Smooth muscle cell of trachea (primary cell): ENCODE data around the gene VPREB1. TPM values are rescaled to one million over a fixed set of nuclear protein-coding genes. Genes with fewer than 3 reads are reported as not detected.

Experiments used
- total RNA-seq: library from RNA; depleted of rRNA; stranded (reverse); fragments of >200 nt; gene quantifications from 2 replicates; pipeline ENCODE4 v1.2.1, GENCODE V29; 2014

The VPREB1 gene, protein sequence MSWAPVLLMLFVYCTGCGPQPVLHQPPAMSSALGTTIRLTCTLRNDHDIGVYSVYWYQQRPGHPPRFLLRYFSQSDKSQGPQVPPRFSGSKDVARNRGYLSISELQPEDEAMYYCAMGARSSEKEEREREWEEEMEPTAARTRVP
- not detected in 2 replicates for total RNA-seq

GRCh38 chr22:22244316-22245250 is at the start of gene VPREB1:
Gene VPREB1, plus strand, starts transcription at chr22:22244786. Its CDS starts 28 bp downstream, at chr22:22244814.

